HEK293 (cell line): ENCODE measurements around the gene ZNF248.

Experiments used
- HOXA7 ChIP-seq: sonication (generic); formaldehyde crosslinking; IDR thresholded peaks from 2 replicates; pipeline ENCODE4 v1.8.1; 2022; ENCODE audit warnings: missing genetic modification reagents, borderline replicate concordance
- YY1 ChIP-seq: fragments of 450-650 bp; formaldehyde crosslinking; IDR thresholded peaks from 2 replicates; pipeline ENCODE4 v1.5.1; 2018; ENCODE audit warnings: missing biosample characterization, missing genetic modification characterization
- ZNF121 ChIP-seq: fragments of 450-650 bp; formaldehyde crosslinking; IDR thresholded peaks from 2 replicates; pipeline ENCODE4 v1.5.1; 2016; ENCODE audit warnings: missing biosample characterization, missing genetic modification characterization
- ZNF174 ChIP-seq: fragments of 450-650 bp; formaldehyde crosslinking; IDR thresholded peaks from 2 replicates; pipeline ENCODE4 v1.5.0; 2017; ENCODE audit warnings: missing biosample characterization, mild to moderate bottlenecking, missing genetic modification characterization
- ZNF394 ChIP-seq: fragments of 450-650 bp; formaldehyde crosslinking; IDR thresholded peaks from 2 replicates; pipeline ENCODE4 v1.5.1; 2016; ENCODE audit warnings: missing biosample characterization, missing genetic modification characterization, mild to moderate bottlenecking, moderate library complexity, borderline replicate concordance
- ZNF658 ChIP-seq: fragments of 450-650 bp; formaldehyde crosslinking; IDR thresholded peaks from 2 replicates; pipeline ENCODE4; 2016; ENCODE audit warnings: missing biosample characterization, missing genetic modification characterization
- ZNF843 ChIP-seq: fragments of 450-650 bp; formaldehyde crosslinking; IDR thresholded peaks from 2 replicates; pipeline ENCODE4 v1.5.1; 2016; ENCODE audit warnings: missing biosample characterization, missing genetic modification characterization
- TF ChIP-seq, protein P1 (sequence below): fragments of 450-650 bp; formaldehyde crosslinking; IDR thresholded peaks from 2 replicates; pipeline ENCODE4 v1.5.1; 2016; ENCODE audit warnings: missing biosample characterization, missing genetic modification characterization
- TF ChIP-seq, protein P2 (sequence below): fragments of 450-650 bp; formaldehyde crosslinking; IDR thresholded peaks from 2 replicates; pipeline ENCODE4 v1.5.1; 2017; ENCODE audit warnings: missing biosample characterization, missing genetic modification characterization
- TF ChIP-seq, protein P3 (sequence below): fragments of 450-650 bp; formaldehyde crosslinking; IDR thresholded peaks from 2 replicates; pipeline ENCODE4 v1.5.1; 2016; ENCODE audit warnings: missing biosample characterization, missing genetic modification characterization
- TF ChIP-seq, protein P4 (sequence below): fragments of 450-650 bp; formaldehyde crosslinking; IDR thresholded peaks from 2 replicates; pipeline ENCODE4 v1.5.1; 2016; ENCODE audit warnings: missing biosample characterization, missing genetic modification characterization, borderline replicate concordance

DNA sequence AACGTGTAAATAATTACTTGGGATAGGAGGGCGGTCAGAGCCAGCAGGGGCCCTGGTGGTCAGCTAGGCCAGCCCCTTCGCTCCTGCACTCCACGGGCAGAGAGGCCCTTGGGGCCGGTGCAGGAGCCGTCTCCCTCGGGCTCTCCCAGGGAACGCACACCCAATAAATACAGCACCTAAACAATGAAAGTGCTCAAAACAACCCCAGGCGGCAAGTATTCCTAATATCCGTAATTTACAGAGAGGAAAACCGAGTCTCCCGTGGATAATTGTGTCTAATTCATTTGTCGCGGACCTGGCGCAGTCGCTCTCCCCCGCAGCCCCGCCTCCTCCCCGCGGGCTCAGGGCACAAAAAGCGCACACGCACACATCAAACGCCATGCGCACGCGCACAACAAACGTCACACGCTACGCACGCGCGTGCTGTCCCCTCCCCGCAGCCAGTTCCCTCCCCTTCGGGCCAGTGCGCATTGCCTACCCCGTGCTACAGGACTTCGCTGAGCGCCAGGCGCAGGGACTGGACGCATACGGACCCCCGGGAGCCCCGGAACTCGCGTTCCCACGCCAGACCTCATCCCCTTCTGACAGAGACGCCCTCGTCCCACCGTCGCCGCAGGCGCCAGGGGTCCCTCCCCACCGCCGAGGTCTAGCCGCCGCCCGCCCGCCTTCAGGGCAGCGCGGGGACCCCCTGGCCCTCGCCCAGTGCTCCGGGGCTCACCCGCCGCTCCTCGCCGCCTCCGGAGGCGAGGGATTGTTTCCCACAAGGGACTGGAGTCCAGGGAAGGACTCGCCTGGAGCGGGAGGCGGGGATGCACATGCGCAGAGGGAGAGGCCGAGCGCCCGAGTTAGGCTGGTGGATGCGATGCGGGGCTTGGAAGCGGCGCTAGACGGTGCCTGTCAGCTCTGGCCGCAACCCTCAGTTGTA, at the start of gene ZNF248:
- TF ChIP-seq, protein P1, sequence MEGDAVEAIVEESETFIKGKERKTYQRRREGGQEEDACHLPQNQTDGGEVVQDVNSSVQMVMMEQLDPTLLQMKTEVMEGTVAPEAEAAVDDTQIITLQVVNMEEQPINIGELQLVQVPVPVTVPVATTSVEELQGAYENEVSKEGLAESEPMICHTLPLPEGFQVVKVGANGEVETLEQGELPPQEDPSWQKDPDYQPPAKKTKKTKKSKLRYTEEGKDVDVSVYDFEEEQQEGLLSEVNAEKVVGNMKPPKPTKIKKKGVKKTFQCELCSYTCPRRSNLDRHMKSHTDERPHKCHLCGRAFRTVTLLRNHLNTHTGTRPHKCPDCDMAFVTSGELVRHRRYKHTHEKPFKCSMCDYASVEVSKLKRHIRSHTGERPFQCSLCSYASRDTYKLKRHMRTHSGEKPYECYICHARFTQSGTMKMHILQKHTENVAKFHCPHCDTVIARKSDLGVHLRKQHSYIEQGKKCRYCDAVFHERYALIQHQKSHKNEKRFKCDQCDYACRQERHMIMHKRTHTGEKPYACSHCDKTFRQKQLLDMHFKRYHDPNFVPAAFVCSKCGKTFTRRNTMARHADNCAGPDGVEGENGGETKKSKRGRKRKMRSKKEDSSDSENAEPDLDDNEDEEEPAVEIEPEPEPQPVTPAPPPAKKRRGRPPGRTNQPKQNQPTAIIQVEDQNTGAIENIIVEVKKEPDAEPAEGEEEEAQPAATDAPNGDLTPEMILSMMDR = no peak
- TF ChIP-seq YY1 (0 out of 2 replicates have a peak, but pooled peaks have one; percentile 10), ZNF843 (tag by site-specific recombination) (no peak), ZNF121 (tag by site-specific recombination) (peak; percentile 36; the same call in 1 of the 2 replicates), ZNF174 (tag by site-specific recombination) (no peak), ZNF658 (tag by site-specific recombination) (no peak), ZNF394 (tag by site-specific recombination) (0 out of 2 replicates have a peak, but pooled peaks have one; percentile 45), HOXA7 (CRISPR knock-in tag) (no peak)
- TF ChIP-seq, protein P2, sequence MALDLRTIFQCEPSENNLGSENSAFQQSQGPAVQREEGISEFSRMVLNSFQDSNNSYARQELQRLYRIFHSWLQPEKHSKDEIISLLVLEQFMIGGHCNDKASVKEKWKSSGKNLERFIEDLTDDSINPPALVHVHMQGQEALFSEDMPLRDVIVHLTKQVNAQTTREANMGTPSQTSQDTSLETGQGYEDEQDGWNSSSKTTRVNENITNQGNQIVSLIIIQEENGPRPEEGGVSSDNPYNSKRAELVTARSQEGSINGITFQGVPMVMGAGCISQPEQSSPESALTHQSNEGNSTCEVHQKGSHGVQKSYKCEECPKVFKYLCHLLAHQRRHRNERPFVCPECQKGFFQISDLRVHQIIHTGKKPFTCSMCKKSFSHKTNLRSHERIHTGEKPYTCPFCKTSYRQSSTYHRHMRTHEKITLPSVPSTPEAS (tag by site-specific recombination) = 0 out of 2 replicates have a peak, but pooled peaks have one; percentile 4
- TF ChIP-seq, protein P3, sequence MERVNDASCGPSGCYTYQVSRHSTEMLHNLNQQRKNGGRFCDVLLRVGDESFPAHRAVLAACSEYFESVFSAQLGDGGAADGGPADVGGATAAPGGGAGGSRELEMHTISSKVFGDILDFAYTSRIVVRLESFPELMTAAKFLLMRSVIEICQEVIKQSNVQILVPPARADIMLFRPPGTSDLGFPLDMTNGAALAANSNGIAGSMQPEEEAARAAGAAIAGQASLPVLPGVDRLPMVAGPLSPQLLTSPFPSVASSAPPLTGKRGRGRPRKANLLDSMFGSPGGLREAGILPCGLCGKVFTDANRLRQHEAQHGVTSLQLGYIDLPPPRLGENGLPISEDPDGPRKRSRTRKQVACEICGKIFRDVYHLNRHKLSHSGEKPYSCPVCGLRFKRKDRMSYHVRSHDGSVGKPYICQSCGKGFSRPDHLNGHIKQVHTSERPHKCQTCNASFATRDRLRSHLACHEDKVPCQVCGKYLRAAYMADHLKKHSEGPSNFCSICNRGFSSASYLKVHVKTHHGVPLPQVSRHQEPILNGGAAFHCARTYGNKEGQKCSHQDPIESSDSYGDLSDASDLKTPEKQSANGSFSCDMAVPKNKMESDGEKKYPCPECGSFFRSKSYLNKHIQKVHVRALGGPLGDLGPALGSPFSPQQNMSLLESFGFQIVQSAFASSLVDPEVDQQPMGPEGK (tag by site-specific recombination) = peak; percentile 87
- TF ChIP-seq, protein P4, sequence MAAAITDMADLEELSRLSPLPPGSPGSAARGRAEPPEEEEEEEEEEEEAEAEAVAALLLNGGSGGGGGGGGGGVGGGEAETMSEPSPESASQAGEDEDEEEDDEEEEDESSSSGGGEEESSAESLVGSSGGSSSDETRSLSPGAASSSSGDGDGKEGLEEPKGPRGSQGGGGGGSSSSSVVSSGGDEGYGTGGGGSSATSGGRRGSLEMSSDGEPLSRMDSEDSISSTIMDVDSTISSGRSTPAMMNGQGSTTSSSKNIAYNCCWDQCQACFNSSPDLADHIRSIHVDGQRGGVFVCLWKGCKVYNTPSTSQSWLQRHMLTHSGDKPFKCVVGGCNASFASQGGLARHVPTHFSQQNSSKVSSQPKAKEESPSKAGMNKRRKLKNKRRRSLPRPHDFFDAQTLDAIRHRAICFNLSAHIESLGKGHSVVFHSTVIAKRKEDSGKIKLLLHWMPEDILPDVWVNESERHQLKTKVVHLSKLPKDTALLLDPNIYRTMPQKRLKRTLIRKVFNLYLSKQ (tag by site-specific recombination) = no peak
